Stimulated activated CD8-positive, alpha-beta memory T cell treated with anti-CD3 and anti-CD28 coated beads, Interleukin-12 subunit alpha, Interleukin-12 subunit beta, amount 100 ng/mL, for 24 hours (primary cell): ENCODE results near the gene TAGLN.

Source experiments
- DNase-seq: peaks from one replicate; pipeline ENCODE4 v3.0.0-alpha.2; 2020; ENCODE audit errors: extremely low read depth

The TAGLN gene

DNA sequence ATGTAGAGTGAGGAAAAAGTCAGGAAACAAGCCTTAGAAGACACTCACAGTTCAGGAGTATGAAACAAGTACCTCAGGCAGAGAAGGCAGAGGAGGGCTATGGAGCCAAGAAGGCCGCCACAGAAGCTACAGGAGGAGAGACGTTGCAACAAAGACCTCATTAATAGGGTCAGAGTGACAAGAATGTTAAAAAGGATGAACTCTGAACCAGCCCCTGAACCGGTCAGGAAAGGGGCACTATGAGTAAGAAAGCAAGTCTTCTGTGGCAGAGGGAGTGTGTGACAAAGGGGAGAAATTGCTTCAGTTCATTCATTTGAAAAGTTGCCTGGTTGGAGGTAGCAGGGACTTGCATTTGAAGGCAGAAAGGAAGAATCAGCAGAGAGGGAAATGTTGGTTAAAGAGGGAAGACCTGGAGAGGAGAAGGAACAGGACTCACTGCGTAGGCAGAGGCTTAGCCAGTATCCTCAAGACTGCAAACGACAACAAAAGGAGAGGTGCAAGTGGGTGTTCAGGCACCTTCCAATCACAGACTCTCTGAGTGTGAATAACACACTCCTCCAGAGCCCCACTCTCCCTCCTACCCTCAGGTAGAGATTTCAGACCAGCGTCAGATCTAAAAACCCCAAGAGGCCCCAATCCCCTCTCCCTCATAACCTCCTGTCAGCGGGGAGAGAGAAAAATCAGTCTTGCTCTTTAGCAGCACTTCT is 15.4 kb downstream of the TAGLN start:
- no peak for DNase-seq

DNA sequence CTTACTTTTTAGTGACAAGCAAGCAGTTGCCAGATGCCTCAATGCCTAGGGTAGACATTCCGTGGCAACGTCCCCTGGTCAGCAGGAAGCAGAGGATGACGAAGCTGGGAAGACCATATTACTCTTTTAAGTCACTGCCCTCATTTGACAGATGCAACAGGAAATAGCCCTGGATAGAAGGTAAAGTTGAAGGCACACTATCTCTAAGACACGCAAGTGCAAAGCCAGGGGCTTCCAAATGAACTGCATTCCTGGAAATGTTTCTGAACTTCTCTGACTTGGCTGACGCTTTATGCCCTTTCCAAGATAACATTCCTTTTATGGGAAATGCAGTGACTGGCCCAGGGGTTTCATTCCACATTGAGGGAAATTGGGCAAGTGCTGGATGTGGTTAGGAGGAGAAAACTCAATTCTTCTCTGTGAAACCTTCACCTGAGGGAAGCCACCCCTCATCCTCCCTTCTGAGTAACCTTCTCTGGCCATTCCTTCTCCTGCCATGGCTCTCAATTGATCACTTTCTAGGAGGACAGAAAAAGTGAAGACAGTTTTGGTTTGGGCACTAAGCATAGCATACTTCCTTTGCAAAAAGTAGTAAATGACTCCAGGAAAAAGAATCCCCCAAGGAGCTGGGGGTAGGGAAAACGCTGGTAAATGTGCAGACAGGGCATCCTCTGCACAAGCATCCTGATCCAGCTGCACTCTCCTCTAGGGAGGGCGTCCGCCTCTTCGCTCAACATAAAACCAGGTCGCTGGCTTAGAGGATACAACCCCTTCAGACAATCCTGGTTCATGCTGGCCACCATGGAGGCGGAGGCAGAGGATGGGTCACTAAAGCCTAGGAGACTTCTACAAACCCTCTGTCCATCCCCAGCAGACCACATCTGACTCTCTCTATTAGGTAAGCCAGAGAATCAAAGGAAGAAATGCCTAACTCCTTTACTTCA is 18.2 kb downstream of the TAGLN start:
- DNase-seq = no peak

GRCh38 chr11:117218133-117218915 is 19.2 kb downstream of the TAGLN start:
- no peak for DNase-seq

DNA sequence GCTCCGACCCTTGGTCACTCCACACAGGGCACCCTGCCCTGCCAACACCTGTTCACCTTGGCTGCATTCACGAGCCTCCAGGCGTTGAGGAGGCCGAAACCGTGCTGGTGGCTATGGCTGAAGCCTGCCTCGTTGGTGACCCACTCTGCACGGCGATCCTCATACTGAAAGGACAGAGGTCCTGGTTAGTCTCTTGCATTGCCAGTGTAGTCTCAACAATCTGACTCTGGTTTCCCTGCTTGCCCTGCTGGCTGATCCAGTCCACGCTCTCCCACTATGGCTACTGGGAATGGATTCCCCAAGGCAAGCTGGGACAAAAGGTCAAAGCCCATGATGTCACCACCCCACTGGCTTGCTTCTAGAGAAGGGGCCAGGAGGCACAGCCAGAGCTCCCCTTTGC is 19.8 kb downstream of the TAGLN start:
- DNase-seq = no peak

- no peak for DNase-seq
Measured at GRCh38 chr11:117219455-117219854, 20.3 kb downstream of the TAGLN start.

DNA sequence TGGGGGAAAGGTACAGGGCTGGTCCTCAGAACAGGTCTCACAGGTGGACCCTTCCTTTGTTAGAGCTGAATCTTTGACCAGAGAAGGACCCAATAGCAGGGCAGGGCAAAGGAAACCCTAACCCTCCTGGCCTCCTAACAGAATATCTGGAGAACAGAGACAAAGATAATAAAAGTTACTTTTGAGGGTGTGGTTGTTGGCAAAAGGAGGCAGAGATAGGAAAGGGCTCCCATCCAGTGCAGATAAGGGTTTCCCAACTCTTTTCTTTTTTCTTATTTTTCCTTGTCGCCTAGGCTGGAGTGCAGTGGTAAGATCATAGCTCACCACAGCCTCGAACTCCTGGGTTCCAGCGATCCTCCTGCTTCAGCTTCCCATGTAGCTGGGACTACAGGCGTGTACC is 20.8 kb downstream of the TAGLN start:
- DNase-seq = no peak

DNA sequence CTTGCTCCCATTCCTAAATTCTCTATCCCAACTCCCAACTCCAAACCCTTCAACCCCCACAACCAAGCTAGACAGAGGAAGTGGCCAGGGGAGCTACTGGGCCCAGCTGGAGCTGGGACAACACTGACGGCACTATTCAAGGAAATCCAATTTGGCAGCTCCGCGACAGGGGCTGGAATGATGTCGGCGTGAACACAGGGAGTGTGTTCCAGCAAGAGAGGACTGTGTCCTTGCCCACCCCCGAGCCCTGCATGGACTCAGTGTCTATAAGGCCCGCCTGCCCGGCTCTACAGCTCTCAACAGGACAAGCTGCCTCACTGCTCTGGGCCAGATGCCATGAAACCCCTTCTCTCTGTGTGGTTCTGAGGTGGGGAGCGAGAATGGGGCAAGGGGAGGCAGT is 21.4 kb downstream of the TAGLN start:
- DNase-seq = no peak

DNA sequence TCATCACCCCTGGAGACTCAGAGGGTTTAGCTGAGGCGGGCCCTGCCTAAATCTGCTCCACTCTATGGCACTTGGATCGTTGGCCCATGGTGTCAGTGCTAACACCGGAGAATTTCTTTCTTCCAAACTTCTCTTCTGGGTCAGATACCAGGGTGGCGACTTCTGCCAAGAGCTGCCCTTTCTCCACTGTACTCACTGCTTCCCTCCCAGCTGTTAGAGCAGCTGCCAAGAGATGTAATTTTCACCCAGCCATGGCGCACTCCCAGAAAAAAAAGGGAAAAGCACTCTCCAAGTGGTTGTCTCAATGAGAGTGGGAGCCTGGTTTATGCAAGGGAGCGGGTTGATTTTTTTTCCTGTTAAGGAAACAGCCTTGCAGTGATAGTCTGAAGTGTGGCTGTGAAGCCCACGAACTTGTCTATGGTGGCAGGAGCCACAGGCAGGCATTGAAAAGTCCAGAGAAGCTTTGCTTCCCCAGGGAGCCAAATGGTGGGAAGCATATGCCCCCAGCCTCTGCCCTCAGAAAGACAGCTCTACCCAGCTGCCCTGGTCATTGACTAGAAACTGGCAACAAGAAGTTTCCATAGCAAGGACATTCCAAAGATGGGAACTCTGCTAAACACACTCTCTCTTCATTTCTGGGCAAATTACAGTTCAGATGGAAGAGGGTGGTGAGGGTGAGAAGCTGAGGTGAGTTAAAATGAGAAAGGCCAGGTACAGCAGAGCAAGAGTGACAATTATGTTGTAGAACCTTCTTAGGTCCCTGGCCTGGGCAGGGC is 22.0 kb downstream of the TAGLN start:
- DNase-seq = no peak

- DNase-seq = no peak
Measured at GRCh38 chr11:117221775-117222517, 22.8 kb downstream of the TAGLN start.

DNA sequence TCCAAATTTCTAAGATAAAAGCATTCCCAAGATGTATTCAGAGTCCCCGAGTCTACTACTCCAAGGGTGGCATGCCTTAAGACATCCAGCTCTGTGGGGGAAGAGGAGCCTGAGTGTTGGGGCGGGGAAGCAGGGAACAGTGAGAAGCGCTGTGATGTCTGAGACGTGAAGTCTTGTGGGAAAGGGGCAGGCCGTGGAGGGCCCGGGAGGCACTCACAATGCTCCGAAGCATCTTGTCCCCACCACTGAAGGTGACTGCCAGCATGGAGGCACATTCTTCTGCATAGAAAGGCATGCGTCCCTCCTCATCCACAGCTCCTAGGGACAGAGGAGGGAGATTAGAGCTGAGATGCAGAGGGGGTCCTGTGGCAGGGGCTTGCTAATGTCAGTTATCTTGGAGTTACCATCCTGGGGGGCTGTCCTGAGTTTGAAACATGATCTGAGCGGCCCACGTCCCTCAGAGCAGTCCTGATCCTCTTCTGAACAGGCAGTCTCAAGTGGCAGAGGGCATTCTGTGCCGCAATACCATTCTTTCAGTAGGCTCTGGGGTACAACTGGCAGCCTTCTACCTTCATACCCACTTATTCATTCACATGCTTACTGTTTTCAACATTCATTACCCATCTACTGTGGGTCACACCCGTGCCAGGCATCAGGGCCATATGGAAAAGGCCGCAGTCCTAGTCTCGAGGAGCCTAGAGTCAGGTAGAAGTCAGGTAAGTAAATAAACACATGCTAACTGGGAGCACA is 24.0 kb downstream of the TAGLN start:
- DNase-seq = no peak

GRCh38 chr11:117223741-117224689 is 24.8 kb downstream of the TAGLN start:
- DNase-seq = no peak

DNA sequence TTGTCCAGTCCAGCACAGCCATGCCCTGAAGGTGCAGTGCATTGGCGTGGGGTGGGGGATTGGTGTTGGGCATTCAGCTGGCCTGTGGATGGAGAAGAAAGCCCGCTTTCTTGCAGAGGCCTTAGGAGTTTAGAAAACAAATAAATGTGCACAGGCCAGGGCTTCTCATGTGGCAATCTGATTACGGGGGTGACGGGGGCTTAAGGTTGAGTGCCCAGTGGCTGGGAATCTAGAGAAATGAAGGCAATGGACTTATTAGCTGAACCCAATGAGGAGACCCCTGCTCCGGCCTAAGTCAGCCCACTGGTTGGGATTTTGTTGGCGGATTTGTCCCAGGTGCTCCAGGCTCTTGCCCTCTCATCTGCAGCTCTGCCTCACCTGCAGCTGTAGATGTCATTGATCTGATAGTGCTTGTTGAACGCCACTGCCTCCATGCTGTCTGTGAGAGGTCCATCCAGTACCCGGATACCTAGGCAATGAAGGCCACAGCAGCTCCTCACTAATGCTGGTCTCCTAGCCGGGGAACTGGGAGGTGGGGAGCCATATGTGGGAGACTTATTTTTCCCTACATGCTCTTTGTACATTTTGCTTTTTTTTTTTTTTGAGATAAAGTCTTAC is 26.5 kb downstream of the TAGLN start:
- DNase-seq = no peak

DNA sequence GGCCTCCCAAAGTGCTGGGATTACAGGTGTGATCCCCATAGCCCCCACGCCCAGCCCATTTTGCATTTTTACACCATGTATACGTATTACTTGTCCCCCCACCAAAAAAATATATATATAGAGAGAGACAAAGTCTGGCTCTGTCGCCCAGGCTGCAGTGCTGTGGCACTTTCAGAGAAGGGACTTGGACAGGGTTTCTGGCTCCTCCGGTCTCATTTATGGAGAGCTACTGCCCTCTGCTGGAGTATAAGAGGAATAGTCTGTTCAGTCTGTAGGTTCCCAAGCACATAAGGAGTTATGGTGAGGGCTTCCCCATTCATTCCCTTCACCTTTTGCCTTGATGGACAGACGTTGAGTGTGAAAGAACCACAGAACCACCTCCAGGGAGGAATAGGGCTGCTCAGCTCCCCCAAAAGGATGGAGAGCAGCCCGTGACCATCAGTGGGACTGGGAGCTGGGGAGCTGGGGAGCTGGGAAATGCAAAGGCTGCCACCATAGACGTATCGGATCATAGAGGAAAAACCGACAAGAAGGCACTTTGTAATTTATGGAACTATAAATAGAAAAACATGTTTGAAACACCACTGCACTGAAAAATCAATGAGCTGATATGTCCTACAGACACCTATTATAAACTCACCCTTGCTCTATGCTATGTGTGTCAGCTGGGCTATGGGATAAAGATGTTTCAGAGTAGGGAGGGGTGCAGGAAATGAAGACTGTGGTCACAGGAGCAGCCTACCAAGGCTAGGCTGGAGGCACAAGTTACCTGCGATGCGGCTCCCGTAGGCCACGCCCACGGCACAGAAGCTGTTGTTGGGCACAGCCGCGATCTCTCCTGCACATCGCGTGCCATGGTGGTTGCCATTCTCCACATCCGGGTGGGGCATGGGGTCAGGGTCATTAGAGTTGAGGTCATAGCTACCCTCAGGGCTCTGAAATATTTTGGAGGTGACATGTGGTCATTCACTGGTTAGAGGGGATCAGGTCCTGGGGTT is 27.5 kb downstream of the TAGLN start:
- no peak for DNase-seq

GRCh38 chr11:117228091-117228490 is 28.9 kb downstream of the TAGLN start:
- no peak for DNase-seq

- DNase-seq = no peak
Measured at GRCh38 chr11:117229411-117229810, 30.2 kb downstream of the TAGLN start.

DNA sequence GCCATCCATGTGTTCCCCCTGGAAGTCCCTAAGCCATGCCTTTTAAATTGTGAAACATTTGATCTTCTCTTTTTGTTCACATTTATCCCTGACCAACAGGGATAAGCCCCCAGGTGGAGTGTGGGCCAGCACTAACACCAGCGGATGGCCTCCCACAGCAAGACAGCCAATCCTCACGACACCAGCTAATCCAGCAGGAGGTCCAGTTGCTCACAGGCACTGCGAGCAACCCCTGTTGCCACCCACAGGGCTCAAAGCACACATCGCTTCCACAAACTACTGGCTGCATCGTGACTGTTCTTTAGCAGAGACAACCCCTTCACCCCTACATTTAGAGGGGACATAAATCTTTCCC is 30.7 kb downstream of the TAGLN start:
- no peak for DNase-seq

DNA sequence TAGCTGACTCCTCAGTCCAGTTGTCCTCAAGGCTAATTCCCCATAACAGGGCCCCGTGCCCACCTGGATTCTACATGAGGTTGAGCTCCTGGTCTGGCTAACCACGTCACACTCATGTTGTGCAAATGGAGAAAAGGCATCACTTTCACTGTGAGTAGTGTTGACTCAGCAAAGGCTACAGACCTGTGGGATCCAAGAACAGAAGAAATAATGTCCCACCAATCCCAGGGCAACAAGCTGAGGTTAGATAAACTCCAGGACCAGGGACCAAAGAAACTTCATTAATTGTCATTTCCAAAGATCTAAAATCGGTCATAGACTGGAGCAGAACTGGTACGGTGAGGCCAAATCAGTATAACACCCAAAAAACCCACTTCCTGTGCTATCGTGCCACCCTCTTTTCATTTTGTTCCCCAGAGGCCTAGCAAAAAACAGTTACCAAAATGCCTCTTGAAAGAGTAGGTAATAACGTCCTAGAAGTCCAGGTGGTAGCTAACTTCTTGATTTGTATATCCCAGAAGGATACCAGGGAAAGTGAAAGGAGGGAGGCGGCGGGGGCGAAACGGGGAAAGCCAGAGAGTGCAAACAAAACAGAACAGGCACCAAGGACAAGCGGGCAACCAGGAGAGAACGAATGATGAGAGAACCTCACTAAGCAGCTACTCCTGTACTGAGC is 31.3 kb downstream of the TAGLN start:
- peak; percentile 23 for DNase-seq
